ENCODE measurements around the gene TAF3. TPM values are rescaled to one million over a fixed set of nuclear protein-coding genes. Genes with fewer than 3 reads are reported as not detected.

Gene TAF3
- total RNA-seq, 3 donors from 2014 or later, result 7.4 to 9.7 (median 9.2) TPM

DNA sequence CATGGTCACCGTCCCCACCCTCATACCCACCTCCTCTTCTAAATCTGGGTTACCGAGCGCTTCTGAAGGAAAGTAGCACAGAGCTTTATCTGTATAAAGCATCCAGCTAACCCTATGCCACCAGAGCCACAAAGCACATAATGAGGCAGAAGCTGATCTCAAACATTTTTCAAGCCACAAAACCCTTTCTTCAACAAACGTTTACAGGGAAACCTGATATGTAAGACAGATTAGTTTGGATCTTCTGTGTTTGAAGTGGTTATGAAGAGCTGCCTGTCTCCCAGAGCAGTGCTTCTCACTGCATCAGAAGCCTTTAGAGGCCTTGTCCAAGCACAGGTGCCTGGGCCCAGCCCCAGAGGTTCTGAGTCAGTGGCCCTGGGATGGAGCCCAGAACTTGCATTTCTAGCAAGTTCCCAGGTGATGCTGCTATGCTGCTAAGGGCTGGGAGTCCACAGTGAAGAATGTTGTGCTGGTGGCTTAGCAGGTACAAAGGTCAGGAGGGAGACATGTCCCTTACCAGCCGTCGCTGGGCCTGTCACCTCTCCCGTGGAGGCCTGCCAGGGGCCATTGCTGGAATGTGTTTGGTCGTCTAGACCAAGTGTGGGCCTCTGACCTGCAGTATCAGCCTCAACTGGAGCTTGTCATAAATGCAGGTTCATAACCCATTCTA, 90.4 kb downstream of the TAF3 start:
- no peak overlapping the region for H3K27ac ChIP-seq
- H3K36me3 ChIP-seq, result no peaks in the 10 kb centered on the region
- no peak for DNase-seq (ENCODE audit: low spot score in 2 of 2)
- H3K9me3 ChIP-seq, result no peaks in the 10 kb centered on the region
- H3K4me3 ChIP-seq, result no peak overlapping the region
- no peaks in the 10 kb centered on the region for H3K27me3 ChIP-seq
- H3K4me1 ChIP-seq, result no peaks in the 10 kb centered on the region
- TF ChIP-seq, protein P1, sequence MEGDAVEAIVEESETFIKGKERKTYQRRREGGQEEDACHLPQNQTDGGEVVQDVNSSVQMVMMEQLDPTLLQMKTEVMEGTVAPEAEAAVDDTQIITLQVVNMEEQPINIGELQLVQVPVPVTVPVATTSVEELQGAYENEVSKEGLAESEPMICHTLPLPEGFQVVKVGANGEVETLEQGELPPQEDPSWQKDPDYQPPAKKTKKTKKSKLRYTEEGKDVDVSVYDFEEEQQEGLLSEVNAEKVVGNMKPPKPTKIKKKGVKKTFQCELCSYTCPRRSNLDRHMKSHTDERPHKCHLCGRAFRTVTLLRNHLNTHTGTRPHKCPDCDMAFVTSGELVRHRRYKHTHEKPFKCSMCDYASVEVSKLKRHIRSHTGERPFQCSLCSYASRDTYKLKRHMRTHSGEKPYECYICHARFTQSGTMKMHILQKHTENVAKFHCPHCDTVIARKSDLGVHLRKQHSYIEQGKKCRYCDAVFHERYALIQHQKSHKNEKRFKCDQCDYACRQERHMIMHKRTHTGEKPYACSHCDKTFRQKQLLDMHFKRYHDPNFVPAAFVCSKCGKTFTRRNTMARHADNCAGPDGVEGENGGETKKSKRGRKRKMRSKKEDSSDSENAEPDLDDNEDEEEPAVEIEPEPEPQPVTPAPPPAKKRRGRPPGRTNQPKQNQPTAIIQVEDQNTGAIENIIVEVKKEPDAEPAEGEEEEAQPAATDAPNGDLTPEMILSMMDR (IDR thresholded peaks at IDR 0.05), result no peak
- no peak for TF ChIP-seq POLR2A (IDR thresholded peaks at IDR 0.05)
- TF ChIP-seq POLR2AphosphoS5 (IDR thresholded peaks at IDR 0.05), result no peak
- intact Hi-C loops (cut with DNase I; ENCODE audit: low total_unique reads), result no loop called here

DNA sequence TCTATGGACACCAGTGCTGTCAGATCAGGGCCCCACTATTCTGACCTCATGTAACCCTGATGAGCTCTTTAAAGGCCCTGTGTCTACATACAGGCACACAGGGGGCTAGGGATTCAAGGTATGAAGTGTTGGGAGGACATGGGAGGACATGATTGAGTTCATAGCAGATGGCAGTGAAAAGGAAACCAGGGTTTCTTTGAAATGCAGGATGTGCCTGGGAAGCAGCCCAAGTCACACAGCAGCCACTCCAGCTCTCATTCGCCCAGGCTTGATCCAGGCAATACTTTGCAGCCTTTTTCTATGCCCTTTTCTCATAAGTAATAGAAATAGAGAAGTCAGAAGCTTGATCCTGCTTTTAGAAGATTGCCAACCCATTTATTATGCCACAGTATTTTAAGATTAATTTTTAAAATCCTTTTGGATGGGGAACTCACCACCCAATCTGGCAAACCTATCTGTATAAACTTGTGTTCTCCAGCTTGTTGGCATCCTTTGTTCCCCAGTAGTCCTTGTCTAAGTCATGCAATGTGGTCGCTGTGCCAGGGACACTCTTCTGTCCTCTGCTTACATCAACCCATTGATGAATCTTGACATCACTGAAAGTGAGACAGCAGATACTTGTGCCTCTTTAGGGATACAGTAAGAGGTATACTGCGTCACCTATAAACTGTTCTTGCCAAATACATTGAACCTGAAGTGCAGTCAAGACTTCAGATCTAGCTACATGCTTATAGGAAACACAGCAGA, 95.0 kb downstream of the TAF3 start:
- no peaks in the 10 kb centered on the region for H3K9me3 ChIP-seq
- H3K27me3 ChIP-seq, result no peaks in the 10 kb centered on the region
- H3K36me3 ChIP-seq, result no peaks in the 10 kb centered on the region
- TF ChIP-seq POLR2AphosphoS5 (IDR thresholded peaks at IDR 0.05) (no peak), POLR2A (IDR thresholded peaks at IDR 0.05) (no peak)
- TF ChIP-seq, protein P1 (IDR thresholded peaks at IDR 0.05), result no peak
- no peak for DNase-seq (ENCODE audit: low spot score in 2 of 2)
- no peaks in the 10 kb centered on the region for H3K4me1 ChIP-seq
- no peak overlapping the region for H3K4me3 ChIP-seq
- intact Hi-C loops (cut with DNase I; ENCODE audit: low total_unique reads), result loop anchor here (2.0 kb wide), 1 partner anchor 56 kb away; no protein-coding TSS in a partner anchor
- no peak overlapping the region for H3K27ac ChIP-seq

DNA sequence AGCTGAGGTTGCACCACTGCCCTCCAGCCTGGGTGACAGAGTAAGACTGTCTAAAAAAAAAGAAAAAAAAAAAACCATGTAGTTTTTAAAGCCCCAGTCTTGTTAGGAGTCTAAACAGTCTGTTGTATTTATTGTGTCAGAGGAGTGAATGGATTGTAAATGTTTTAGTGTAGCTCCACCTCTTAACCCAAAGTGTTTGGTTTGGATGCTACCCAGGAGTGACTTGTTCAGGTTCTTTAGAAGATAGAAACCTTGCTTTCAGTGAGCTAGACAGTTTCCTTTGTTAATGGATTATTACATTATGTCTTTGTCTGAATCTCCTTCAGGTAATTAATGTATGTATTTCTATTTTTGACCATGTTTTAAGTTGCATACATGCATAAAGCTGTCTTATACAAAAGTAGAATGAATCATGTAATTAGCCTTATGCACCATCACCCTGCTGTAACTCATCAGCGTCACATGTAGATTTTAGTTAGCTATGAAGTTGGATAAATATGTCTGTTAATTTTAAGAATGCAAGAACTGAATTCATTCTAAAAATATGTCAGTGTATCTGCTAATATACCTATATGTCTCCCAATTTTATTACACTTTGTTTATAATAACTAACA, 97.7 kb downstream of the TAF3 start:
- no peak overlapping the region for H3K27ac ChIP-seq
- no peak overlapping the region for H3K4me3 ChIP-seq
- TF ChIP-seq POLR2AphosphoS5 (IDR thresholded peaks at IDR 0.05), result no peak
- H3K9me3 ChIP-seq, result no peaks in the 10 kb centered on the region
- no peaks in the 10 kb centered on the region for H3K36me3 ChIP-seq
- no peaks in the 10 kb centered on the region for H3K4me1 ChIP-seq
- DNase-seq (ENCODE audit: low spot score in 2 of 2), result no peak
- intact Hi-C loops (cut with DNase I; ENCODE audit: low total_unique reads), result no loop called here
- no peaks in the 10 kb centered on the region for H3K27me3 ChIP-seq

DNA sequence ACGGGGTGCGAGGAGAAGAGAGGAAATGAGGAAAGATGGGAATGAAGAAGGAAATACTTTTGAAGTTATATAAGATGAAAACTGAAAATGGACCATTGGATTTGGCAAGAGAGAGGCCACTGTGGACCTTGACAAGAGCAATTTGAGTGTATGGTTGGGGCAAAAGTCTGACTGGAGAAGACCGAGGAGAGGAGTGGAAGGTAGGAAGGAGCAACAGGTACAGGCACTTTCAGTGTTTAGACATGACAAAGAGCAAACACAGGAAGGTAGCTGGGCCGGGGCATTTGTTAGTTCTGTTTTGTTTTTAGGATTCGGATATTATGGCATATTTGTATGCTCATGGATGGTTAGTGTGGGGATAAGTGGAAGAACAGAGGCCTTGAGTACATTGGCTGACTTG, 99.4 kb downstream of the TAF3 start:
- no peaks in the 10 kb centered on the region for H3K4me1 ChIP-seq
- intact Hi-C loops (cut with DNase I; ENCODE audit: low total_unique reads), result no loop called here
- no peak overlapping the region for H3K27ac ChIP-seq
- no peaks in the 10 kb centered on the region for H3K36me3 ChIP-seq
- H3K9me3 ChIP-seq, result no peaks in the 10 kb centered on the region
- no peak overlapping the region for H3K4me3 ChIP-seq
- DNase-seq (ENCODE audit: low spot score in 2 of 2), result no peak
- TF ChIP-seq POLR2AphosphoS5 (IDR thresholded peaks at IDR 0.05), result no peak
- TF ChIP-seq, protein P1 (IDR thresholded peaks at IDR 0.05), result no peak
- TF ChIP-seq POLR2A (IDR thresholded peaks at IDR 0.05), result no peak
- no peaks in the 10 kb centered on the region for H3K27me3 ChIP-seq

DNA sequence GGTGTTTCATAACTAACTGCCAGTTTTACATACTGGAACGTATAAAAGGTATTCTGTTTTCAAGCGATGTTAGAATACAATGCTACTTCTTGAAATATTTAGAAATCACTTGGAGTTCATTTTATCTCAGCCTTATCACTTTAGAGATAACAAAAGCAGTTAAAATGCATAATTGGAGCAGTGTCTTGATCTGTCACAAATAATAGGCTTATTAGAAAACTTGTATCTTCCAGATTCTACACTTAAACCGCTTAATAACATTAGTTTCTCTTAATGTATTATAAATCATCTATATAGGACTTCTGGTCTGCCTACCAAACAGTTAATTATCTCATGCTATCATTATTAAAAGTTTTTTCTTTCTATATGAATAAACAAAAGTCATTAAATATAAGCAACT, 104.4 kb downstream of the TAF3 start:
- no peaks in the 10 kb centered on the region for H3K27me3 ChIP-seq
- H3K4me3 ChIP-seq, result no peak overlapping the region
- H3K4me1 ChIP-seq, result no peaks in the 10 kb centered on the region
- no peaks in the 10 kb centered on the region for H3K36me3 ChIP-seq
- no peaks in the 10 kb centered on the region for H3K9me3 ChIP-seq
- intact Hi-C loops (cut with DNase I; ENCODE audit: low total_unique reads), result no loop called here
- DNase-seq (ENCODE audit: low spot score in 2 of 2), result no peak
- TF ChIP-seq POLR2AphosphoS5 (IDR thresholded peaks at IDR 0.05) (no peak), POLR2A (IDR thresholded peaks at IDR 0.05) (no peak)
- TF ChIP-seq, protein P1 (IDR thresholded peaks at IDR 0.05), result no peak
- no peak overlapping the region for H3K27ac ChIP-seq

All from breast epithelium (tissue), 4 donors.